AG09319 (cell line): Measurements from ENCODE around the gene PDZD7.

Experiments
- DNase-seq: peaks from one replicate; pipeline ENCODE4 v3.0.0-alpha.2; 2010; ENCODE audit warnings: low read depth; ENCODE audit errors: extremely low read depth
- CTCF ChIP-seq: IDR thresholded peaks from 2 replicates; pipeline ENCODE4 v1.5.1; 2011; ENCODE audit warnings: low read depth, mild to moderate bottlenecking, inconsistent platforms, low read length, moderate library complexity

Gene PDZD7

GRCh38 chr10:101043363-101043707, 12.4 kb upstream of the PDZD7 start:
- no peak for DNase-seq
- no peak for TF ChIP-seq CTCF

GRCh38 chr10:101042667-101043362, 11.9 kb upstream of the PDZD7 start:
- no peak for TF ChIP-seq CTCF
- DNase-seq, result peak; percentile 95

- no peak for TF ChIP-seq CTCF
- DNase-seq, result no peak
Observed at GRCh38 chr10:101042118-101042517, 11.2 kb upstream of the PDZD7 start.

GRCh38 chr10:101041252-101041761, 10.4 kb upstream of the PDZD7 start:
- TF ChIP-seq CTCF, result peak; percentile 87
- peak; percentile 76 for DNase-seq

GRCh38 chr10:101040851-101041250, 9.9 kb upstream of the PDZD7 start:
- no peak for DNase-seq

GRCh38 chr10:101040061-101040460, 9.1 kb upstream of the PDZD7 start:
- TF ChIP-seq CTCF, result no peak
- no peak for DNase-seq

More at GRCh38 chr10:101040851-101041250, 9.9 kb upstream of the PDZD7 start:
- TF ChIP-seq CTCF, result no peak

GRCh38 chr10:101038484-101038883, 7.6 kb upstream of the PDZD7 start:
- TF ChIP-seq CTCF, result no peak
- no peak for DNase-seq
